NCI-H1436 treated with DMSO at 0.1 percent for 48 hours (cell line): Measurements from ENCODE around the gene OR5AC2.
A peak's percentile ranks its signal among the peaks of the same experiment; 100 is the strongest.

ENCODE experiments used
- DNase-seq: peaks from one replicate; lab custom pipeline; 2025; lab: John Stamatoyannopoulos, UW

Gene OR5AC2, protein sequence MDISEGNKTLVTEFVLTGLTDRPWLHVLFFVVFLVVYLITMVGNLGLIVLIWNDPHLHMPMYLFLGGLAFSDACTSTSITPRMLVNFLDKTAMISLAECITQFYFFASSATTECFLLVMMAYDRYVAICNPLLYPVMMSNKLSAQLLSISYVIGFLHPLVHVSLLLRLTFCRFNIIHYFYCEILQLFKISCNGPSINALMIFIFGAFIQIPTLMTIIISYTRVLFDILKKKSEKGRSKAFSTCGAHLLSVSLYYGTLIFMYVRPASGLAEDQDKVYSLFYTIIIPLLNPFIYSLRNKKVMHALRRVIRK

DNA sequence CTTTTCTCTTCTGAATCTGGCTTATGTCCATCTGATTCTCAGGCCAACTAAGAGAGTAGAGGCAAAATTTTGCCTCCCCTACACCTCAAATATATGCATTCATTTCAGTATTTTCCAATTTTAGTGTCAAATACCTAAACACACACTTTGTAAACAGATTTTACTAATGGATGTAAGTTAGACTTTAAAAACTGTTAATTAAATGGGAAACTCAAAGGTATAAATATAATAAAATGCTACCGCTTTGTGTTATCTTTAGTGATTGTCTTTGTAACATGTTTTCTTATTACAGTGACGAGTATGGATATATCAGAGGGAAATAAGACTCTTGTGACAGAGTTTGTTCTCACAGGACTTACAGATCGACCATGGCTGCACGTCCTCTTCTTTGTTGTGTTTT is at the start of gene OR5AC2:
Gene OR5AC2 (plus strand): TSS at position 301 of the 400 bp plus-strand sequence. CDS start 0 bp downstream, at position 301.
- no peak for DNase-seq

DNA sequence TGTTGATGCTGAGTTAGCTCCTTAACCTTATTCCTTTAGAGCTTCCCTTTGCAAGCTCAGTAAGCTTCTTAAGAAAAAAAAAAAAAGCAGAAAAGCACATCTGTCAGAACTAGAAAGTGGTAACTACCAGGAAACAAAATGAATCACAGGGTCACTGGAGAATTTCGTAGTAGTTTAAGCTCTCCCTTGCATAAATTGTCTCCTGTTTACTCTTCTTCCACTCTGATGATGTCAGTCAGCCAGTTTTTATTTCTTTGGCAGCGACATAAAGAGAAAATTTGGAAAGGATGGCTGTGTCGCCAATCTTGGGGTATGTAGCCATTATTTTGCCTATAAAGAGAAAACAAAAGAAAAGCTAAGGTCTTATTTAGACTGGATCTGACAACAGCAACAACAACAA is 48.7 kb upstream of the OR5AC2 start:
- no peak for DNase-seq

DNA sequence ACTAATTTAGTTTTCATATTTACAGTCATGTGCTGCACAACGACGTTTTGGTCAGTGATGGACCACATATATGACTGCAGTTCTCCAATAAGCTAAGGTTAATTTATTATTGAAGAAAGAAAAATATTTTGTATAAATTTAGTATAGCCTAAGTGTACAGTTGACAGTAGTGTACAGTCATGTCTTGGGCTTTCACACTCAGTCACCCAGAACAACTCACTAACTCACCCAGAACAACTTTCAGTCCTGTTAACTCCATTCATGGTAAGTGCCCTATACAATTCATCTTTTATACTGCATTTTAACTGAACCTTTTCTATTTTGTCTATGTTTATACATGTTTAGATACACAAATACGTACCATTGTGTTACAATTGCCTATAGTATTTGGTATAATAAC is 48.1 kb upstream of the OR5AC2 start:
- no peak for DNase-seq

DNA sequence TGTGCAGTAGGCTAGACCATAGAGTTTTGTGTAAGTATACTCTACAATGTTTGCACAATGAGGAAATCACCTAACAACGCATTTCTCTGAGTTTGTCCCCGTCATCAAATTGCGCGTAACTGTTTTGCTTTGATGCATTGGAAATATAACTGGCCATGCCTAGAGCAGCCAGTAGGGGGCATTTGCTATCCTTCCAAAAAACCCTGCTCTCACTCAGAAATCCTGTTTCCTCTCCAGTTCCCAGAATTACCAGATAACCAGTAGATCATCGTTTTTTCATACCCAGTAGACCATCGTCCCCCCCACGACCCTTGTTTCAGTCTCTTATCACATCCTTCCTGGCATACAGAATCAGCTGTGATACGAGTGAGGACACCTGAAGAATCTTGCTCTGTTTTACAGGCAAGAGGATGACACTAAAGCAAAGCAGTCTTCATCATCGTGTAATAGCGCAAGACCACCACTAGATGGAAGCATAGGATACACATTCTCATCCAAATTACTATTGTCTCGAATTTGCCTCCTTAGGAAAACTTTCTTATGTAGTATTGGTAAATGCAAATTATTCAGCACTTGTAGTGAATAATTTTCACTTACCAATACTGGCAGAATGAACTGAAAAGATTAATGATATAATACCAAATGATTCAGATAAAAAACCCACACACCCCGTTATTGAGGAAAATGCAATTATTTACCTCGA is 47.5 kb upstream of the OR5AC2 start:
- peak; percentile 42 for DNase-seq

DNA sequence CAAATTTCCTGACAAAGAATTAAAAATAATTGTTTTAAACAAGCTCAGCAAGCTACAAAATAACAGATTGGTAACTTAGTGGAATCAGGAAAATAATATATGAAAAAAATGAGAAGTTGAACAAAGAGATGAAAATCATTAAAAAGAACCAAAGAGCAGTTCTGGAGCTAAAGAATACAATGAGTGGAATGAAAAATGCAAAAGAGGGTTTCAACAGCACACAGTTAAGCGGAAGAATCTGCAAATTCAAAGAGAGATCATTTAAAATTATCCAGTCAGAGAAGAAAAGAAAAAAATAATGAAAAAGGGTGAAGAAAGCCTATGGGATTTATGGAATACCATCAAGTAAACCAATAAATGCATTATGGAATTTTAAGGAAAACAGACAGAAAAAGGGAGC is 45.6 kb upstream of the OR5AC2 start:
- no peak for DNase-seq

DNA sequence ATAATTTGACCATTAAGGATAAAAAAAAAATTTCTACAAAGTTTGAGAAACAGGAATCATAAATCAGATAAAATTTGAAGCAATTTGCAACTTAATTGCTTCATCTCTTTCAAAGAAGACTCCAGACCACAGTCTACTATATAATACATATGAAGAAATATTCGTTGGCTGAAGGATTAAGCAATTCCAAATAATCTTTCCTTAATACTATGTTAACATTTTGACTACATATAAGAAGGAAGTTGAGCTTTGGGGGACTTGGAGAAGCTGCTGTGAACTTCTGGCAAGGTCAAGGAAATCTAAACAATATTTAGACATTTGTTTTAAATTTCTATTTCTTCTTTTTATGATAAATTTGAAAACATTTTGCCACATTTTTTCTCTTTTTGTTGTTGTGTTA is 38.4 kb upstream of the OR5AC2 start:
- DNase-seq = no peak

DNA sequence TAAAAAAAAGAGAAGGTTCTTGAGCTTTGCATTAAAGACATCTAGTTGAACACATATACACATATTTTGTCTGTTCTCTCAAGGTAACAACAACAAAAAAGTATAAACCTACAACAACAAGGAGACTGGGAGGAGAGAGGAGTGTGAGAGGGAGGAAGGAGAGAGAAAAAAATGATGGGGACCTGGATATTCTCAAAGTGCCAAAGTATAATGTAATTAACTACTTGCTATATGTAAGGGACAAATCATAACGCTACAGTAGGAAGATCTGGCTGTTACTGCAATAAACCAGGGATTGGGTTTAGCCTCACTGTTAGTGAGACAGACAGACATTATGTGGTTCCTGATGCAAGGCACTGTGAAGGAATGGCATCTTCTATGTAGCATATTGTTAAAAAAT is 37.7 kb upstream of the OR5AC2 start:
- no peak for DNase-seq

DNA sequence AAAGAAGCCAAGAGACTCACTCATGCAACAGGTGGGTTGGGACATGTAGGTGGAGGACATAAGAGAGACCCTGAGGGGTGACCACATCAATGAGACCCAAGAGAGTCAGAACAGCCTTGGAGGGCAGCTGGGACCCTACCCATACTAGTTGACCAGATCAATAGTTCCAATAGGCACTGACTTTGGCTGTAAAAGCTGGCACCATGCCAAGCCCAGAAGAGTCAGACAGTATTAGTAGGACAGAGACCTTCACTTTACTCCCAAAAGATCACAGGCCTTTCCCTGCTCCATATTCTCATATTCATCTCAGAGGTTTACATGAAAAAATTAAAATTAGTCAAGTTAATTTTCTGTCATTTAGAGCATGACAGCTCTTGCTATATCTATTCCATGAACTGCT is 30.9 kb upstream of the OR5AC2 start:
- no peak for DNase-seq

DNA sequence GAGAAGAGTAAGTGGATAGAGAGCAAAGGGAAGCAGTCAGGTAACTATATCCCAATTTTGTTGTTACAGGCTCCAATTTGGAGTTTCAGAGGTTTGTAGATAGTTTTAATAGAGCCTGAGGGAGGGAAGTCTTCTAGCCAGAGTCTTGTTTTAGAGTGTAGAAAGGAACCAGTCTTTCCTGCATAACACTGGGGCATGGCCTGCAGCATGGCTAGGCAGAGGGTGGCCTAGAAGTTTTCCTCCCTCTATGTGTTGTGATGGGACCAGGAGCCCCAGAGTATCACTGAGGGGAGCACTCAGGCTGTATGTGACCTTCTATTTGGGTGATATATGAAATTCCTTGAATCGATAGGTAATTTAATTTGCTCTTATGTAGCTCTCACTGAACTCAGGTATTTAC is 29.3 kb upstream of the OR5AC2 start:
- no peak for DNase-seq

DNA sequence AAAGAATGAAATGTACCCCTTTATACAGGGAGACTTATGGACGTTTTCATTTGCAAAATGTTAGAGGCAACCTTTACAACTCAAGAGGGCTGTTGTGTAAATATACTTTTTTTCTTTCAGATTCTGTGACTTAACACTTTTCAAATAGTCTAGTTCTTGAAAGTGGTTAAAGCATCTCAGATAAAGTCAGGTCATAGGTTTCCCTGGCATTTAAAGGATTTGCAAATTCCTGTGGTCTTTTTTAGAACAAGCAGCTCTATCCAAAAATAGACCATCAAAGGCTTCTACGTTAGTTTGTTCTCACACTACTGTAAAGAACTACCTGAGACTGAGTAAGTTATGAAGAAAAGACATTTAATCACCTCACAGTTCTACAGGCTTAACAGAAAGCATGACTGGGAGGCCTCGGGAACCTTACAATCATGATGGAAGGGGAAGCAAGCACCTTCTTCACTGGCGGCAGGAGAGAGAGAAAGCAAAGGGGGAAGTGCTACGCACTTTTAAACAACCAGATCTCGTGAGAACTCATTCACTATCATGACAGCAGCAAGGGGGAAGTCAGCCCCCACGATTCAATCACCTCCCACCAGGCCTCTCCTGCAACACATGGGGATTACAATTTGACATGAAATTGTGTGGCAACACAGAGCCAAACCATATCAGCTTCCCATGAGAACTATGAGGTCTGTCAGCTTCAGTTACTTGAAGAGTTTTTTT is 28.6 kb upstream of the OR5AC2 start:
- DNase-seq = no peak

DNA sequence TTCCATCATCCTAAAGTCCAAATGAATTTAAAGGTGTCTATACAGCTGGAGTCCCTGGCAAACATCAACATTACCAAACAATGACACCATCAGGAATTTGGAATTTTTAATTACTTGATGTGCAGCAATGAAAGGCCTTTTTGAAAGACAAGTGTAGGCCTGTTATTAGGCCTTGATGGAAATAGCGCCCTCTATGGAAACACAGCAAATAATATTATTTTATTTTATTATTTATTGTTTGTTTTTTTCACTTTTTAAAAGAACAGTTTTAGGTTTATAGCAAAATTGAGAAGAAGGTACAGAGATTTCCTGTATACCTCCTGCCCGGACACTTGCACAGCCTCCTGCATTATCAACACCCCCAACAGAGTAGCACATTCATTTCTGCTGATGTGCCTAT is 18.1 kb upstream of the OR5AC2 start:
- DNase-seq = no peak

DNA sequence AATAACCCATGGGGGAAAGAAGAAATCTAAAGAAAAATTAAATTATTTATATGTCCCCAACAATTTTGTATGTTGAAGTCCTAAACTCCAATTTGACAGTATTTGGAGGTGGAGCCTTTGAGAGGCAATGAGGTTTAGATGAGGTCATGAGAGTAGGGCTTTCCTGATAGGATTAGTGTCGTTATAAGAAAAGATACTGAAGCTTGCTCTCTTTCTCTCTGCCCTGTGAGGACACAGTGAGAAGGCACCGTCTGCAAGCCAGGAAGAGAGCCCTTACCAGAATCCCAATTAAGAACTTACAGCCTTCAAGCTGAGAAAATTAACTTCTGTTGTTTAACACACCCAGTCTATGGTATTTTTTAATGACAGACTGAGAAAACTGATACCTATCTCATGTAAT is 16.1 kb upstream of the OR5AC2 start:
- no peak for DNase-seq

DNA sequence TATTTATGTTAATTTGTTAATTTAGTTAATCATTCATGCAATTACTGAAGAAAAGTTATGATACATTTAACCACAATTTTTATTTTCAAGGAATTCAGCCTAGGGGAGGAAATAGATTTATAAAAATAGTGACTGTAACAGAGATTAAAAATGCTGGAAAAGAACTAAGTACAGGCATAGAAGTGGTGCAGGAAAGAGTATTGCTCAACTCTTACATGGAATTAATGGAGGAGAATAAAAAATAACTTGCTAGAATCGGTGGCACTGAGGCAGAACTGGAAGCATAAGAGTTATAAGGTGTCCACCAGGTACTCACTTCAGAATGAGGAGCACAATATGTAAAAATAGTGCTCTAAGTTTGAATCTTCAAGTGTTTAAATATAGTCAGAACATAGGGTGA is 13.5 kb upstream of the OR5AC2 start:
- no peak for DNase-seq

DNA sequence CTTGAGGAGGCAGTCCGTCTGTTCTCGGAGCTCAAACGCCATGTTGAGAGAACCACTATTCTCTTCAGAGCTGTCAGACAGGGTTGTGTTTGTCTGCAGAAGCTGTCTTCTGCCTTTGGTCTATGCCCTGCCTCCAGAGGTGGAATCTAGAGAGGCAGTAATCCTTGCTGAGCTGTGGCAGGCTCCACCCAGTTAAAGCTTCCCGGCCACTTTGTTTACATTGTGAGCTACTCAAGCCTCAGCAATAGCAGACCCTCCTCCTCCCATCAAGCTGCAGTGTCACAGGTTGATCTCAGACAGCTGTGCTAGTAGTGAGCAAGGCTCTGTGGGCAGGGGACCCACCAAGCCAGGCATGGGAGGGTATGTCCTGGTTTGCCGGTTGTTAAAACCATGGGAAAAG is 8.9 kb downstream of the OR5AC2 start:
- no peak for DNase-seq

DNA sequence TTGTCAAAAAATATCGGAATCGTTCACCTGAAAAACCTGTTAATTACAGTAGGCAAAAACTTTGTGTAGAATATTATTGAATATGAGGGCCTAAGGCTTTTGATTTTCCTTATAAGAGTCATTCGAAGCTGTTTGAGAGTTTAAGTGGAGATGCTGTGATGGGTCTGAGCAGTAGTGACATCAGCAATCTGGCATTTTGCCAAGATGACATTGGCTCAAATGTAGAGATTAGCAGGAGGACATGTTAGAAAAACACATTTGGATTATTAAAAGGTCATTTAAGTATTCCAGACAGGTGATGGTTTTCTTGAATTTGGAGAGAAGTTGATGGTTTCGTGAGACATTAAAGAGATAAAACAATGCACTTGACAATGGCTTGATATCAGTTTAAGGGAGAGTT is 12.9 kb downstream of the OR5AC2 start:
- no peak for DNase-seq

DNA sequence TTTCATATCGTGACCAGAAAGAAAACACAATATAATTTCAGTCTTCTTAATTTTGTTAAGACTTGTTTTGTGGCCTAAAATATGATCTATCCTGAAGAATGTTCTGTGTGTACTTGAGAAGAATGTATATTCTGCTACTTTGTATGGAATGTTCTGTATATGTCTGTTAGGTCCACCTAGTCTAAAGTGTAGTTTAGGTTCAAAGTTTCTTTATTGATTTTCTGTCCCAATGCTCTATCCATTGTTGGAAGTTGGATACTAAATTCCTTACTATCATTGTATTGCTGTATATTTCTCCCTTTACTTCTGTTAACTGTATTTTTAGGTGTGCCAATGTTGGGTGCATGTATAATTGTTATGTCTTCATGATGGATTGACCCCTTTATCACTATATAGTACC is 21.2 kb downstream of the OR5AC2 start:
- no peak for DNase-seq

DNA sequence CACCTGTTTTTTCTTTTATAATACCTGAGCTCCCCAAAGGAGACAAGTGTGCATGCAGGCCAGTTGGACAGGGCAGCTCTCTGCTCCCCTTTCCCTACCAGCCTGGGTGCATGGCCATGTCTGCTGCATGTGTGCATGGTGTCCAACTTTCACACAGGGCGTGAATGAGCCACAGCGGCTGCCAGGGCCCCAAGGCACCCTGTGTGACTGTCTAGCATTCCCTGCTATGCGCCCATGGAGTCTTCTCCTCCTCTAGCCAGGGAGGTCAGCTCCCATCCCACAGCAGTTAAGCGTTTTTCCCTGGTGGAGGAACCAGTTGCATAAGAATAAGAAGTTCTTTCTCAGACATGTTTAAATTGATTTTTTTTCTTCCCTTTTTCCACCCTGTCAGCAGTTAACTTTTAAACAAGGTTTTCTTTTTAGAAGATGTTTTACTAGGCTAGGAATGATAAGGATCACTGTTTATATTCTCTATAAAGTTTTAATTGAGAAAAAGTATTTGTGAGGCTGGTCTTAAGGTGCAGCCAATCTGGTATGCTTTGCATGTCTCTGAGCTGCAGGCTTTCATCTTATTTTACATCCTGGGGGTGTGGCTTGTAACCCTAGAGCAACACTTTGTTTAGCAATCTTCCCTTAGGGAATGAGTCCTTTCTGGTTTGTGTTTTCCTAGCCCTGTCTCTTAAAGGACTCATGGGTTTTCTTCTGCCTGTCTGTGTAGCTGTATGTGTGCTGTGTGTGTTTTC is 23.0 kb downstream of the OR5AC2 start:
- DNase-seq = no peak

DNA sequence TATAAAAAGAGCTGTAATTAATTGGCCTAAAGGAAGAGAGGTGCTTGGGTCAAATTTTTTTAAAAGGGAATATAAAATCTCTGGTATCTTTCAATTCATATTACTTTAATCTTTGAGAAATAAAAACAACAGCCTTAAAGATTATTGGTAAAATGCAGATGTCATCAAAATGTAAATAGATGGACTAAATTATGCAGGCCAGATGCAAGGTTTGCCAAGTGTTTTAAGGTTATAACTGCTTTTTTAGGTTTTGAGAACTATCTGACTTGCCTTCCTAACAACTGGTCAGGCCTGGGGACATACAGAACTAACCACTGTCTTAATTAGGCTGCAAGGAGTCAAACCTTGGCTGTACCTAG is 23.6 kb downstream of the OR5AC2 start:
- DNase-seq = no peak

DNA sequence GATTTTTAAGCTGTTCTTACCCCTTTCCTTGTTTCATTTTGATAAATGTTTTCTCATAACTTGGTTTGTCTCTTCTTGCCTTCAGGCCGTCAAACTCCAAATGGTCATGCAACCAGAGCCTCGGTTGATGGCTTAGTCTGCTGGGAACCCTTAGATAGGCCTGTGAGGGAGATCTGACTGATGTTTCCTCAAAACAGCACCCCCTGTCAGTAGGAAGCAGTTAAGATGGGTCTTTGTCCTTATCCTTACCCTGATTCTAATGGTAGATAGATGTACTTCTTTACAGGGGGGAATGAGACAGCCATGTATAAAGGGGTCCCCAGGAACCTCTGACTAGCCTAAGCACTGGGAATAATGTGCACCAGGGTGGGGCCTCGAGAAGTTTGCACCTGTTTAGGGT is 27.3 kb downstream of the OR5AC2 start:
- DNase-seq = no peak

DNA sequence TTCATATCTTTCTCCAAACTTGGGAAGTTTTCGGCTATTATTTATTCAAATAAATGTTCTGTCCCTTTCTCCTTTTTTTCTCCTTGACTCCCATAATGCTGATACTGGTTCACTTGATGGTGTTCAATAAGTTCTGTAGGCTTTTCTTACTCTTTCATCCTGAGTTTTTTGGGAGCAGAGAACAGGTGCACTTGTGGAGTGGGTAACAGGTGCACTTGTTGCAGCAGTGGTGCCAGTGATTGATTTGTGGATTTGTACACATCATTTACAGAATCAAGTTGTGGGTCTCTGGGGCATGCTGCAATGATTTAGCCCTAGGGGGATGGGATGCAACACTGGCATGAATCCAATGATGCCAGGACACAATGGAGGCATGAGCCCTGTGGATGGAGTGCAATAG is 28.7 kb downstream of the OR5AC2 start:
- DNase-seq = no peak

DNA sequence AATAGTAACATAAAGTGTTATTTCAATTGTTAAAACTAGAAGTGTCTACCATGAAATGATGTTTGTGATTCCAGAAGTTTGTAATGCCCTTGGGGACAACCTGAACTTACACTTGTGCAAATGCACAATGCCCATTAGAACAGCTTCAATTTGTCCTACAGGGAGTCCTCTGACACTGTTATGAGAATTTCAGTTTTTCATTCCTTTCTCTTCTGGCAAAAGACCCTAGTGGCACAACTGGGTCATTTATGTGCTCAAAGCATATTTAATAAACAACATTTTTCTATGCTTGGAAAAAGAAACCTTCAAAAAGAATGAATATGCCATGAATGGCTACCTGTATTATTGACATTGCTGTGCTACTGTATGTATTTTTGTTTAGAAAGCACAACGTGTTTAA is 43.4 kb downstream of the OR5AC2 start, which contains the start of gene OR5H1:
Gene OR5H1 (plus strand): TSS at position 301 of the 400 bp plus-strand sequence. CDS start 1,977 bp downstream, outside the sequence.
- DNase-seq = no peak

DNA sequence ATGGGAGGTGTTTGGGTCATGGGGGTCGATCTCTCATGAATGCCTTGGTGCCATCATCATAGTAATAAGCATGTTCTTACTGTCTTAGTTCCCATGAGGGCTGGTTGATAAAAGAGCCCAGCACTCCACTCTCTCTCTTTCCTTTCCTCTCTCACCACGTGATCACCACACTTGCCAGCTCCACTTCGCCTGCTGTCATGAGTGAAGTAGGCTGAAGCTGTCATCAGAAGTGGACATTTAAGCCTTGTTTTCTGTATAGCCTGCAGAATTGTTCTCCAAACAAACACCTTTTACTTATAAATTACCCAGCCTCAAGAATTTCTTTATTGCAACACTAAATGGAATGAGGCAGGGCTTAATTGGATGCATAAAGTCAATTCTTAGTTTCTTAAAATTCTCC is 49.7 kb downstream of the OR5AC2 start:
- no peak for DNase-seq
